WTC11 (cell line): ENCODE data around the gene PSMD3. TPM values are rescaled to one million over a fixed set of nuclear protein-coding genes. Genes with fewer than 3 reads are reported as not detected.

Source experiments
- ATAC-seq: fragments of 200-7000 bp; cut with Tn5 transposase; 2 replicates; pipeline ENCODE4 v1.10.0; 2021; ENCODE audit warnings: mild to moderate bottlenecking, moderate library complexity
- CTCF ChIA-PET: fragments of 300-600 bp; sonication (Branson Sonifier 250); formaldehyde crosslinking; loops from one replicate; lab custom pipeline; 2021; ENCODE audit warnings: antibody characterized with exemption; lab: Charles Lee
- POLR2A ChIA-PET: fragments of 350-600 bp; sonication (Branson Sonifier 250); formaldehyde crosslinking; loops from one replicate; lab custom pipeline; 2021; ENCODE audit warnings: antibody characterized with exemption; lab: Charles Lee
- DNase-seq: peaks from one replicate; pipeline ENCODE4 v3.0.0; 2021; ENCODE audit warnings: low spot score
- H3K27ac Mint-ChIP-seq: 2 replicates; pipeline ENCODE4 v1.8.0; 2021; ENCODE audit warnings: mixed read lengths
- H3K27me3 Mint-ChIP-seq: 2 replicates; pipeline ENCODE4 v1.8.0; 2021; ENCODE audit warnings: low read depth, mild to moderate bottlenecking, moderate library complexity, mixed read lengths
- H3K36me3 Mint-ChIP-seq: 2 replicates; pipeline ENCODE4 v1.8.0; 2021; ENCODE audit warnings: mixed read lengths
- H3K4me1 Mint-ChIP-seq: 2 replicates; pipeline ENCODE4 v1.8.0; 2022; ENCODE audit warnings: mixed read lengths
- H3K4me3 Mint-ChIP-seq: 2 replicates; pipeline ENCODE4 v1.8.0; 2021; ENCODE audit warnings: mild to moderate bottlenecking, moderate library complexity, mixed read lengths
- H3K9me3 Mint-ChIP-seq: 2 replicates; pipeline ENCODE4 v1.8.0; 2021; ENCODE audit warnings: mixed read lengths
- ATF1 ChIP-seq: sonication (generic); formaldehyde crosslinking; IDR thresholded peaks from 2 replicates; pipeline ENCODE4 v1.8.1; 2023; ENCODE audit warnings: mild to moderate bottlenecking, moderate library complexity, missing genetic modification reagents
- CBFB ChIP-seq: sonication (generic); formaldehyde crosslinking; IDR thresholded peaks from 2 replicates; pipeline ENCODE4 v1.8.1; 2022; ENCODE audit warnings: mild to moderate bottlenecking, low read depth, missing genetic modification reagents
- CREM ChIP-seq: sonication (generic); formaldehyde crosslinking; IDR thresholded peaks from 2 replicates; pipeline ENCODE4 v1.8.1; 2022; ENCODE audit warnings: mild to moderate bottlenecking, missing genetic modification reagents, moderate library complexity
- ELF4 ChIP-seq: sonication (generic); formaldehyde crosslinking; IDR thresholded peaks from 2 replicates; pipeline ENCODE4 v1.8.1; 2022; ENCODE audit warnings: low read depth, mild to moderate bottlenecking, moderate library complexity, missing genetic modification reagents
- EMX1 ChIP-seq: fragments of 250-450 bp; sonication (Bioruptor Pico); IDR thresholded peaks from 2 replicates; pipeline ENCODE4 v1.8.0; 2021; ENCODE audit warnings: mild to moderate bottlenecking
- FOXJ3 ChIP-seq: sonication (generic); formaldehyde crosslinking; IDR thresholded peaks from 2 replicates; pipeline ENCODE4 v1.9.0; 2021; ENCODE audit warnings: missing genetic modification reagents, mild to moderate bottlenecking, borderline replicate concordance
- FOXP1 ChIP-seq: sonication (generic); formaldehyde crosslinking; IDR thresholded peaks from 2 replicates; pipeline ENCODE4 v1.8.0; 2022; ENCODE audit warnings: missing genetic modification reagents, mild to moderate bottlenecking, moderate library complexity, borderline replicate concordance
- GRHL2 ChIP-seq: fragments of 250-450 bp; sonication (Bioruptor Pico); IDR thresholded peaks from 2 replicates; pipeline ENCODE4 v1.8.0; 2022; ENCODE audit warnings: mild to moderate bottlenecking, moderate library complexity; ENCODE audit not compliant: insufficient replicate concordance, severe bottlenecking
- HMGA2 ChIP-seq: fragments of 250-450 bp; sonication (Bioruptor Pico); IDR thresholded peaks from 2 replicates; pipeline ENCODE4 v1.4.0; 2021; ENCODE audit warnings: mild to moderate bottlenecking, moderate library complexity
- JAZF1 ChIP-seq: fragments of 250-450 bp; sonication (Bioruptor Pico); IDR thresholded peaks from 2 replicates; pipeline ENCODE4 v1.9.0; 2021; ENCODE audit warnings: moderate library complexity, mild to moderate bottlenecking, inconsistent platforms
- NFYB ChIP-seq: sonication (generic); formaldehyde crosslinking; conservative IDR thresholded peaks from 2 replicates; pipeline ENCODE4 v1.8.0; 2022; ENCODE audit warnings: low read depth, missing genetic modification reagents
- NR3C1 ChIP-seq: sonication (generic); formaldehyde crosslinking; conservative IDR thresholded peaks from 2 replicates; pipeline ENCODE4 v1.8.1; 2023; ENCODE audit warnings: low read depth, mild to moderate bottlenecking, missing genetic modification reagents
- RELA ChIP-seq: sonication (generic); formaldehyde crosslinking; IDR thresholded peaks from 2 replicates; pipeline ENCODE4 v1.8.1; 2022; ENCODE audit warnings: missing genetic modification reagents, mild to moderate bottlenecking, borderline replicate concordance
- TEAD4 ChIP-seq: sonication (generic); formaldehyde crosslinking; IDR thresholded peaks from 2 replicates; pipeline ENCODE4 v1.8.0; 2022; ENCODE audit warnings: mild to moderate bottlenecking, missing genetic modification reagents
- ZBTB21 ChIP-seq: sonication (generic); formaldehyde crosslinking; IDR thresholded peaks from 2 replicates; pipeline ENCODE4 v1.8.1; 2023; ENCODE audit warnings: mild to moderate bottlenecking, missing genetic modification reagents, borderline replicate concordance
- ZNF138 ChIP-seq: sonication (generic); formaldehyde crosslinking; conservative IDR thresholded peaks from 2 replicates; pipeline ENCODE4 v1.8.1; 2022; ENCODE audit warnings: mild to moderate bottlenecking, moderate library complexity, missing genetic modification reagents
- ZNF396 ChIP-seq: fragments of 250-450 bp; sonication (Bioruptor Pico); IDR thresholded peaks from 2 replicates; pipeline ENCODE4 v1.8.0; 2021; ENCODE audit warnings: mild to moderate bottlenecking, moderate library complexity, borderline replicate concordance
- total RNA-seq: library from RNA; stranded (reverse); gene quantifications from 3 replicates; pipeline ENCODE4 v1.2.3, GENCODE V29; 2021
- TF ChIP-seq, protein P1 (sequence below): fragments of 250-450 bp; sonication (Bioruptor Pico); IDR thresholded peaks from 2 replicates; pipeline ENCODE4 v1.9.0; 2021; ENCODE audit warnings: moderate library complexity, mild to moderate bottlenecking, inconsistent platforms, borderline replicate concordance
- TF ChIP-seq, protein P2 (sequence below): sonication (generic); formaldehyde crosslinking; IDR thresholded peaks from 2 replicates; pipeline ENCODE4 v1.8.1; 2022; ENCODE audit warnings: low read depth, mild to moderate bottlenecking, moderate library complexity, missing genetic modification reagents, borderline replicate concordance
- TF ChIP-seq, protein P3 (sequence below): sonication (generic); formaldehyde crosslinking; IDR thresholded peaks from 2 replicates; pipeline ENCODE4 v1.8.1; 2023; ENCODE audit warnings: mild to moderate bottlenecking, moderate library complexity, missing genetic modification reagents
- TF ChIP-seq, protein P4 (sequence below): sonication (generic); formaldehyde crosslinking; IDR thresholded peaks from 2 replicates; pipeline ENCODE4 v1.8.0; 2023; ENCODE audit warnings: missing genetic modification reagents, mild to moderate bottlenecking, borderline replicate concordance
- TF ChIP-seq, protein P5 (sequence below): sonication (generic); formaldehyde crosslinking; IDR thresholded peaks from 2 replicates; pipeline ENCODE4 v1.8.0; 2022; ENCODE audit warnings: mild to moderate bottlenecking, missing genetic modification reagents

Gene PSMD3
- total RNA-seq, 1 experiment from 2014 or later: 190 TPM

DNA sequence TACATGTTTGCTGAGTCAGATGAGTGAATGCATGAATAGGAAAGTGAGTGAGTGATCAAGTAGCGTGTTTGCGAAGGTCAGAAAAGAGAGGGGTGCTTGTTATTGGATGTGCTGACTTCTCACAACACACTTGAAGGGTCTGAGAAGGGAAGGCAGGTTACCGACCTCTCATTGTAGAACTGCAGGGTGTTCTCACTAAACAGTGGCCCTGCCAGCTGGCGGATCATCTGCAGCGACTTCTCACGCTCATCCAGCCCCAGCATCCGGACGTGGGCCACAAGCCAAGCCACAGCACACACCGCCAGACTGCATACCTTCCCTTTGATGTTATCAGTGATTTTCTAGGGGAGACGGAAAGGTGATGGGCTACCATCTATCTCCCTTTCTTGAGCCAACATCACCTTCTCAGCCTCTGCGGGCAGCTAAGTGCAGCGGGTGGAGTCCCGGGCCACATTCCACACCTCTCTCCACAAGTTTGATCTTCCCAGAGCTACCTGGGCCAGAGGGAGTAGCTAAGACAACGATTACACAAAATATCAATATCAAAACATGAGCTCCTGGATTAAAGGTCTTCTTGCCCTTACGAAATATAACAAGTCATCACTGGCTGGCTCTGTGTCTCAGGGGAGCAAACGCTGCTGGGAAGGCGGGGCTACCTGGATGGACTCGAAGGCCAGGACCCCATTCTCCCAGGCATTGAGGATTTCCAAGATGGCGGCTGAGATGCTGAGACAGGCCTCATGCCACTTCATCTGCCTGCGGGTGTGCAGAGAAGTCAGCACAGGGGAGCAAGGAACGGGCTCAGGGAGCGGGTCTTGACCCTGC is 45.6 kb downstream of the PSMD3 start:
- Mint-ChIP-seq H3K27me3 (no peaks in the 10 kb centered on the region), H3K4me3 (no peak overlapping the region), H3K27ac (peak overlapping the region; percentile 79; the same call in 1 of the 2 replicates), H3K9me3 (no peaks in the 10 kb centered on the region), H3K36me3 (peaks cover 43% of the 10 kb centered on the region), H3K4me1 (no peaks in the 10 kb centered on the region)
- CTCF ChIA-PET: interaction anchor here (0.8 to 5.0 kb wide), 15 partner anchors 9 to 193 kb away, joined by 4 to 128 read pairs (median 9); partner anchors contain the start of genes CSF3, MED24, NR1D1 and PSMD3
- DNase-seq (no peak), ATAC-seq (no peak)
- TF ChIP-seq JAZF1 (CRISPR knock-in tag): no peak
- TF ChIP-seq, protein P1, sequence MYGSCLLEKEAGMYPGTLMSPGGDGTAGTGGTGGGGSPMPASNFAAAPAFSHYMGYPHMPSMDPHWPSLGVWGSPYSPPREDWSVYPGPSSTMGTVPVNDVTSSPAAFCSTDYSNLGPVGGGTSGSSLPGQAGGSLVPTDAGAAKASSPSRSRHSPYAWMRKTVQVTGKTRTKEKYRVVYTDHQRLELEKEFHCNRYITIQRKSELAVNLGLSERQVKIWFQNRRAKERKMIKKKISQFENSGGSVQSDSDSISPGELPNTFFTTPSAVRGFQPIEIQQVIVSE (CRISPR knock-in tag): no peak
- no peak for TF ChIP-seq ZNF138 (CRISPR knock-in tag)
- no peak for TF ChIP-seq TEAD4 (CRISPR knock-in tag)
- TF ChIP-seq ATF1 (CRISPR knock-in tag): no peak
- no peak for TF ChIP-seq FOXP1
- no peak for TF ChIP-seq CREM (CRISPR knock-in tag)
- no peak for TF ChIP-seq GRHL2
- TF ChIP-seq ZBTB21 (CRISPR knock-in tag): no peak
- no peak for TF ChIP-seq CBFB (CRISPR knock-in tag)
- POLR2A ChIA-PET: interaction anchor here (0.6 to 1.0 kb wide), 2 partner anchors 13 to 14 kb away, joined by 3 to 4 read pairs; no protein-coding TSS in a partner anchor

DNA sequence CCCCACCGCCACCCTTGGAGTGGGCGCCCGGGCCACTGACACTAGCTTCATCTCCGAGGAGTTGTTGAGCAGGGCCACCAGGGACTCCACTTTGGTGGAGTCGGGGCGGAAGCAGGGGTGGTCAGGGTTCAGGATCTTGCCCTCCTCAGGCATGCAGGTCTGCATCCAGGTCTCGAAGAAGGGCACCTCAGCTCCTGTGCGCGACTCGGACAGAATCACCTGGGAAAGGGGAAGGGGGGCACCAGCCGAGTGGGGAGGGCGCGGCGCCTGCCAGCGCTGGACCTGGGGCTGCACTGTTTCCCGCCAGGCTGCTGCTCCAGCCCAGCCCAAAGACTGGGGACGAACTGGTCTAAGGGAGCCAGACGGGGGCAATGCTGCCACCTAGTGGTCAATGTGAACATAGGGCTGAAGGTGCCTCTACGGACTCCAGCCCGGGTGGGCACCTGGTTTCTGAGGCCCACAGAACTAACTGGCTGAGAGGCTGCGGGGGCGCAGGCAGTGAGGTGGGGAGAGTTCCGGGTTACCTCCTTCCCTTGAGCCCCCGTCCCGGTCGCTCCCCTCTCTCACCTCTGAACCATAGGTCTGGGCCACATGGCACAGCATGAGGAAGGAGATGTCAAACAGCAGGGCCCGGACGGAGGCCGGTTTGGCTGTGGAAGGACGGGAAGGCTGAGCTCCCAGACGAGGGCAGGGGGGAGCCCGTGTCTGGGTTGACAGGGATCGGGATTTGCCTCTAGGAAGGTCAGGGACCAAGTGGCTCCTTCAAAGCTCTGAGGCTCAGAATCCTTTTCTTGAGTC is 46.4 kb downstream of the PSMD3 start:
- ATAC-seq (peak; percentile 99), DNase-seq (peak; percentile 93)
- Mint-ChIP-seq H3K4me1 (no peaks in the 10 kb centered on the region), H3K27ac (no peak overlapping the region), H3K36me3 (peaks cover 45% of the 10 kb centered on the region), H3K9me3 (no peaks in the 10 kb centered on the region), H3K27me3 (no peaks in the 10 kb centered on the region), H3K4me3 (no peak overlapping the region)
- CTCF ChIA-PET: interaction anchor here (0.5 to 5.0 kb wide), 42 partner anchors 8 to 348 kb away, joined by 3 to 128 read pairs (median 4); partner anchors contain the start of genes CSF3, MED24, NR1D1 and PSMD3
- POLR2A ChIA-PET: interaction anchor here (1.0 to 1.2 kb wide), 2 partner anchors 14 to 49 kb away, joined by 3 read pairs; no protein-coding TSS in a partner anchor
- TF ChIP-seq FOXJ3 (no peak), GRHL2 (no peak), ELF4 (CRISPR knock-in tag) (no peak), HMGA2 (CRISPR knock-in tag) (no peak), RELA (CRISPR knock-in tag) (no peak), NFYB (CRISPR knock-in tag) (no peak), EMX1 (CRISPR knock-in tag) (no peak), NR3C1 (CRISPR knock-in tag) (no peak), ZNF396 (CRISPR knock-in tag) (no peak)
- TF ChIP-seq, protein P2, sequence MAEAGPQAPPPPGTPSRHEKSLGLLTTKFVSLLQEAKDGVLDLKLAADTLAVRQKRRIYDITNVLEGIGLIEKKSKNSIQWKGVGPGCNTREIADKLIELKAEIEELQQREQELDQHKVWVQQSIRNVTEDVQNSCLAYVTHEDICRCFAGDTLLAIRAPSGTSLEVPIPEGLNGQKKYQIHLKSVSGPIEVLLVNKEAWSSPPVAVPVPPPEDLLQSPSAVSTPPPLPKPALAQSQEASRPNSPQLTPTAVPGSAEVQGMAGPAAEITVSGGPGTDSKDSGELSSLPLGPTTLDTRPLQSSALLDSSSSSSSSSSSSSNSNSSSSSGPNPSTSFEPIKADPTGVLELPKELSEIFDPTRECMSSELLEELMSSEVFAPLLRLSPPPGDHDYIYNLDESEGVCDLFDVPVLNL (CRISPR knock-in tag): peak; percentile 48; the same call in 1 of the 2 replicates
- TF ChIP-seq, protein P3, sequence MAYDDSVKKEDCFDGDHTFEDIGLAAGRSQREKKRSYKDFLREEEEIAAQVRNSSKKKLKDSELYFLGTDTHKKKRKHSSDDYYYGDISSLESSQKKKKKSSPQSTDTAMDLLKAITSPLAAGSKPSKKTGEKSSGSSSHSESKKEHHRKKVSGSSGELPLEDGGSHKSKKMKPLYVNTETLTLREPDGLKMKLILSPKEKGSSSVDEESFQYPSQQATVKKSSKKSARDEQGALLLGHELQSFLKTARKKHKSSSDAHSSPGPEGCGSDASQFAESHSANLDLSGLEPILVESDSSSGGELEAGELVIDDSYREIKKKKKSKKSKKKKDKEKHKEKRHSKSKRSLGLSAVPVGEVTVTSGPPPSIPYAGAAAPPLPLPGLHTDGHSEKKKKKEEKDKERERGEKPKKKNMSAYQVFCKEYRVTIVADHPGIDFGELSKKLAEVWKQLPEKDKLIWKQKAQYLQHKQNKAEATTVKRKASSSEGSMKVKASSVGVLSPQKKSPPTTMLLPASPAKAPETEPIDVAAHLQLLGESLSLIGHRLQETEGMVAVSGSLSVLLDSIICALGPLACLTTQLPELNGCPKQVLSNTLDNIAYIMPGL (CRISPR knock-in tag): peak; percentile 29; the same call in 1 of the 2 replicates
- TF ChIP-seq, protein P4, sequence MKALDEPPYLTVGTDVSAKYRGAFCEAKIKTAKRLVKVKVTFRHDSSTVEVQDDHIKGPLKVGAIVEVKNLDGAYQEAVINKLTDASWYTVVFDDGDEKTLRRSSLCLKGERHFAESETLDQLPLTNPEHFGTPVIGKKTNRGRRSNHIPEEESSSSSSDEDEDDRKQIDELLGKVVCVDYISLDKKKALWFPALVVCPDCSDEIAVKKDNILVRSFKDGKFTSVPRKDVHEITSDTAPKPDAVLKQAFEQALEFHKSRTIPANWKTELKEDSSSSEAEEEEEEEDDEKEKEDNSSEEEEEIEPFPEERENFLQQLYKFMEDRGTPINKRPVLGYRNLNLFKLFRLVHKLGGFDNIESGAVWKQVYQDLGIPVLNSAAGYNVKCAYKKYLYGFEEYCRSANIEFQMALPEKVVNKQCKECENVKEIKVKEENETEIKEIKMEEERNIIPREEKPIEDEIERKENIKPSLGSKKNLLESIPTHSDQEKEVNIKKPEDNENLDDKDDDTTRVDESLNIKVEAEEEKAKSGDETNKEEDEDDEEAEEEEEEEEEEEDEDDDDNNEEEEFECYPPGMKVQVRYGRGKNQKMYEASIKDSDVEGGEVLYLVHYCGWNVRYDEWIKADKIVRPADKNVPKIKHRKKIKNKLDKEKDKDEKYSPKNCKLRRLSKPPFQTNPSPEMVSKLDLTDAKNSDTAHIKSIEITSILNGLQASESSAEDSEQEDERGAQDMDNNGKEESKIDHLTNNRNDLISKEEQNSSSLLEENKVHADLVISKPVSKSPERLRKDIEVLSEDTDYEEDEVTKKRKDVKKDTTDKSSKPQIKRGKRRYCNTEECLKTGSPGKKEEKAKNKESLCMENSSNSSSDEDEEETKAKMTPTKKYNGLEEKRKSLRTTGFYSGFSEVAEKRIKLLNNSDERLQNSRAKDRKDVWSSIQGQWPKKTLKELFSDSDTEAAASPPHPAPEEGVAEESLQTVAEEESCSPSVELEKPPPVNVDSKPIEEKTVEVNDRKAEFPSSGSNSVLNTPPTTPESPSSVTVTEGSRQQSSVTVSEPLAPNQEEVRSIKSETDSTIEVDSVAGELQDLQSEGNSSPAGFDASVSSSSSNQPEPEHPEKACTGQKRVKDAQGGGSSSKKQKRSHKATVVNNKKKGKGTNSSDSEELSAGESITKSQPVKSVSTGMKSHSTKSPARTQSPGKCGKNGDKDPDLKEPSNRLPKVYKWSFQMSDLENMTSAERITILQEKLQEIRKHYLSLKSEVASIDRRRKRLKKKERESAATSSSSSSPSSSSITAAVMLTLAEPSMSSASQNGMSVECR: no peak
- TF ChIP-seq, protein P5, sequence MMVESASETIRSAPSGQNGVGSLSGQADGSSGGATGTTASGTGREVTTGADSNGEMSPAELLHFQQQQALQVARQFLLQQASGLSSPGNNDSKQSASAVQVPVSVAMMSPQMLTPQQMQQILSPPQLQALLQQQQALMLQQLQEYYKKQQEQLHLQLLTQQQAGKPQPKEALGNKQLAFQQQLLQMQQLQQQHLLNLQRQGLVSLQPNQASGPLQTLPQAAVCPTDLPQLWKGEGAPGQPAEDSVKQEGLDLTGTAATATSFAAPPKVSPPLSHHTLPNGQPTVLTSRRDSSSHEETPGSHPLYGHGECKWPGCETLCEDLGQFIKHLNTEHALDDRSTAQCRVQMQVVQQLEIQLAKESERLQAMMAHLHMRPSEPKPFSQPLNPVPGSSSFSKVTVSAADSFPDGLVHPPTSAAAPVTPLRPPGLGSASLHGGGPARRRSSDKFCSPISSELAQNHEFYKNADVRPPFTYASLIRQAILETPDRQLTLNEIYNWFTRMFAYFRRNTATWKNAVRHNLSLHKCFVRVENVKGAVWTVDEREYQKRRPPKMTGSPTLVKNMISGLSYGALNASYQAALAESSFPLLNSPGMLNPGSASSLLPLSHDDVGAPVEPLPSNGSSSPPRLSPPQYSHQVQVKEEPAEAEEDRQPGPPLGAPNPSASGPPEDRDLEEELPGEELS (CRISPR knock-in tag): no peak
